ENCODE measurements around the gene CXCR5.

Gene CXCR5

DNA sequence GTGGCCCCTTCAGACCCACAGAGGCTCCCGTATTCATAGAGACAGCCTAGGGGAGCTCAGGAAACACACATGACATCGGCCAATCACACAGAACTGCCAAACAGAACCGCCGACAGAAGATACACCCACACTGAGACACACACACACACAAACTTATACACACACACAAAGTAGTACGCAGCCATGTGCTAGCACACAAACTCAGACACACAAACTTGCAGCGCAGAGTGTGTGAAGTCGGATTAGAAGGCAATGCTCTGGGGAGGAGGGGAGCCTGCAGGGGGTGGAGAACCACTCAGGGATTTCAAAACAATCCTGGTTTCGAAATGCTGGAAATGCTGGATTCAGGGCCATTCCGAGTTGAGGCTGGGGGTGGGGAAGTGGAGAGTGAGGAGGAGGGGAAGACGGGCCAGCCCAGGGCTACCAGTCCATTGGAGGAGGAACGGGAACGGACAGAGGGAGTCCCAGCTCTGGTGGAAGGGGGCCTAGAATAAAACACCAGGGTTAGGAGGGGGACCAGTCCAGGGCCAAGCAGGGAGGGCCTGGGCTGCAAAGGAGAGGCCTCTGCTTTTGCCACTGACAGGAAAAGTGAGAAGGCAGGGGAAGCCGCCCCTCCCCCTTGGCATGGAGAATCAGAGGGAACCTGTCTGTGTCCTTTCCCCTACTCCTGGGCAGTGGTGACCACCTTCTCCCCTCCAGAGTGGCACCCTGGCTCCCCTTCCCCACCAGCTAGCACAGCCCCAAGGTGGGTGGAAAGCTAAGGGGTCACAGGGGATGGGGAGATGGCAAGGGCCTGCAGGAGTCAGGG is 37.6 kb downstream of the CXCR5 start:
- intact Hi-C loops (cut with DNase I; ENCODE audit: low total_unique reads) = no loop called here
- Histone ChIP-seq H3K4me1 (peaks cover 28 to 77% (median 64%) of the 10 kb centered on the region in 4 donors), H3K36me3 (no peaks in the 10 kb centered on the region)

DNA sequence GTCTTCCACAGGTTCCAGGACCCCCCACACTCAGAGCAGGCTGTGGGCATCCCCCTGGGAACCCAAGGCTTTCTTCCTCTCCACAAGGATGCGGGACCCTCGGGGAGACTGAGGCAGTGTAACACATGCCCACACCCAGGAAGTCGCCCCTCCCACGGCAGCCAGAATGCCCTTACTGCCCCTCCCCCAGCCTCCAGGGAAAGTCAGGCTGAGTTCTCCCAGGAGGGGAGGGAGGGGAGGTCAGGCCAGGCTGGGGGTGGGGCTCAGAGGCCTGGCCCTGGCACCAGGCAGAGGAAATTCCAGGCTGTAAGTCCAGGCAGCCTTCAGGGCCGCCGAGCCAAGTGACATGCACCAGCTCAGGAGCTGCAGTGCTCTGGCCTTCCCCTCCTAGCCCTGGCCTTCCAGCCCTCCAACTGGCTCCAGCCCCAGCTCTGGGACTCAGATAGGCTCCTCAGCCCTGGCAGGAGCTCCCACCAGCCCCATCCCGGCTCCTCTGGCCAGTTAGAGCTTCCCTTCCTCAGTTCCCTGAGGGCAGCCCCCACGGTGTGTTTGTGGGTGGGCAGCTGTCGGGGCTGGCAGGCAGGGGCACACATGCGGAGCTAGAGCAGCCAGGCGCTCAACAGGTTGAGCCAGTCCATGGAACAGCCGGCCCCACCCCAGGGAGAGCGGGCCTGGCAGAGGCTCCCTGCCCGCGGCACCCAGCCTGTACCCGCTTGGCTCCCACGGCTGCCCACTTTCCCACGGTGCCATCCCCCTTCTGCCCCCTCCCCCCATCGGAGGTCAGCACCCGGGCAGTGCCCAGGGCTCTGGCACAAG is 38.4 kb downstream of the CXCR5 start:
- Histone ChIP-seq H3K36me3 (no peaks in the 10 kb centered on the region), H3K27ac (peak overlapping the region; percentile 85 to 99), H3K27me3 (no peaks in the 10 kb centered on the region), H3K4me3 (peak overlapping the region; percentile 72 to 91), H3K4me1 (peaks cover 21 to 73% (median 63%) of the 10 kb centered on the region in 4 donors), H3K9me3 (no peaks in the 10 kb centered on the region)
- DNase-seq = peak; percentile 87 to 97
- intact Hi-C loops (cut with DNase I; ENCODE audit: low total_unique reads) = no loop called here
- TF ChIP-seq, protein P1, sequence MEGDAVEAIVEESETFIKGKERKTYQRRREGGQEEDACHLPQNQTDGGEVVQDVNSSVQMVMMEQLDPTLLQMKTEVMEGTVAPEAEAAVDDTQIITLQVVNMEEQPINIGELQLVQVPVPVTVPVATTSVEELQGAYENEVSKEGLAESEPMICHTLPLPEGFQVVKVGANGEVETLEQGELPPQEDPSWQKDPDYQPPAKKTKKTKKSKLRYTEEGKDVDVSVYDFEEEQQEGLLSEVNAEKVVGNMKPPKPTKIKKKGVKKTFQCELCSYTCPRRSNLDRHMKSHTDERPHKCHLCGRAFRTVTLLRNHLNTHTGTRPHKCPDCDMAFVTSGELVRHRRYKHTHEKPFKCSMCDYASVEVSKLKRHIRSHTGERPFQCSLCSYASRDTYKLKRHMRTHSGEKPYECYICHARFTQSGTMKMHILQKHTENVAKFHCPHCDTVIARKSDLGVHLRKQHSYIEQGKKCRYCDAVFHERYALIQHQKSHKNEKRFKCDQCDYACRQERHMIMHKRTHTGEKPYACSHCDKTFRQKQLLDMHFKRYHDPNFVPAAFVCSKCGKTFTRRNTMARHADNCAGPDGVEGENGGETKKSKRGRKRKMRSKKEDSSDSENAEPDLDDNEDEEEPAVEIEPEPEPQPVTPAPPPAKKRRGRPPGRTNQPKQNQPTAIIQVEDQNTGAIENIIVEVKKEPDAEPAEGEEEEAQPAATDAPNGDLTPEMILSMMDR (IDR thresholded peaks at IDR 0.05) = no peak

More for the DNA sequence above, 37.6 kb downstream of the CXCR5 start:
- Histone ChIP-seq H3K9me3 (no peaks in the 10 kb centered on the region), H3K27ac (peak overlapping the region; percentile 85 to 99), H3K27me3 (no peaks in the 10 kb centered on the region), H3K4me3 (peak overlapping the region; percentile 72 to 91)
- DNase-seq = peak; percentile 91 to 95
- TF ChIP-seq, protein P1 (IDR thresholded peaks at IDR 0.05) = no peak

DNA sequence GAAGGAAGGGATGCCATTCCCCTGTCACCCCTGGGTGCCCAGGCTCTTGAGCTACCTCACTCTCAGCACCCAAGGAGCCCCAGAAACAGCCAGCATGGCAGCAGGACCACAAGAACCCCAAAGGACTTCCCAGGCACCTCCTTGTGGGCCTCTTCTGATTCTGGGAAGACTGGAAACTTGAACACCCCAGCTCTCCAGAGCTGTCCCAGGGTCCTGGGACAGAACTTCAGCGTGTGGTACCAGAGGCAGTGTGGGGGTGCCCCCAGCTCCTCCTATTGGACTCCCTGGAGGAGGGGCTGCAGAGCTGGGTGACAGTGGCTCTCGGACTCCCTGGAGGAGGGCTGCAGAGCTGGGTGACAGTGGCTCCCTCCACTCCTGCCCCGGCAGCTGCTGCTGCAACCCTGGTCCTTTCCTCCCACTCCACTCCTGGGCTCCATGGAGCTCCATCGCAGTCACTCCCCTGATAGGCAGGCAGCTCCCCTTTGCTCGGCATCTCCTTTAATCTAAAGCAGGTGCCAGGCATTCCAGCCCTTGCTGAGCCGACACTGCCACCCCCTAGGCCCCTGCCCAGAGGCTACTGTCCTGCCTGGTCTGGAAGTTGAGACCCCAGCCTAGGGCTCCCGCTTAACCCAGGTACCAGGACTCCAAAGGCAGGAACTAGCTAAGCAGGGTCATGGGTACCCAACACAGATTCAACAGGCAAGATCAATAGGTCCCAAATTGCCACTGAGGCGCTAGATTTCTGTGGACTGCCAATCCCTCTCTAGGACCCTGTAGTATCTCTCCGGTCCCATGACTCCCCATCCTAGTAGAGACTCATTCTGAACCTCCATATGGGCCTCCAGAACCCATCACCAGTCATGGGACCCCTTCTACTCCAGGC is 39.3 kb downstream of the CXCR5 start:
- Histone ChIP-seq H3K9me3 (no peaks in the 10 kb centered on the region), H3K36me3 (no peaks in the 10 kb centered on the region), H3K4me3 (peak overlapping the region; percentile 72 to 91), H3K27ac (peak overlapping the region; percentile 85 to 99), H3K4me1 (peaks cover 21 to 72% (median 62%) of the 10 kb centered on the region in 4 donors), H3K27me3 (no peaks in the 10 kb centered on the region)
- TF ChIP-seq, protein P1 (IDR thresholded peaks at IDR 0.05) = no peak
- DNase-seq = peak; percentile 20 to 68
- intact Hi-C loops (cut with DNase I; ENCODE audit: low total_unique reads) = no loop called here

DNA sequence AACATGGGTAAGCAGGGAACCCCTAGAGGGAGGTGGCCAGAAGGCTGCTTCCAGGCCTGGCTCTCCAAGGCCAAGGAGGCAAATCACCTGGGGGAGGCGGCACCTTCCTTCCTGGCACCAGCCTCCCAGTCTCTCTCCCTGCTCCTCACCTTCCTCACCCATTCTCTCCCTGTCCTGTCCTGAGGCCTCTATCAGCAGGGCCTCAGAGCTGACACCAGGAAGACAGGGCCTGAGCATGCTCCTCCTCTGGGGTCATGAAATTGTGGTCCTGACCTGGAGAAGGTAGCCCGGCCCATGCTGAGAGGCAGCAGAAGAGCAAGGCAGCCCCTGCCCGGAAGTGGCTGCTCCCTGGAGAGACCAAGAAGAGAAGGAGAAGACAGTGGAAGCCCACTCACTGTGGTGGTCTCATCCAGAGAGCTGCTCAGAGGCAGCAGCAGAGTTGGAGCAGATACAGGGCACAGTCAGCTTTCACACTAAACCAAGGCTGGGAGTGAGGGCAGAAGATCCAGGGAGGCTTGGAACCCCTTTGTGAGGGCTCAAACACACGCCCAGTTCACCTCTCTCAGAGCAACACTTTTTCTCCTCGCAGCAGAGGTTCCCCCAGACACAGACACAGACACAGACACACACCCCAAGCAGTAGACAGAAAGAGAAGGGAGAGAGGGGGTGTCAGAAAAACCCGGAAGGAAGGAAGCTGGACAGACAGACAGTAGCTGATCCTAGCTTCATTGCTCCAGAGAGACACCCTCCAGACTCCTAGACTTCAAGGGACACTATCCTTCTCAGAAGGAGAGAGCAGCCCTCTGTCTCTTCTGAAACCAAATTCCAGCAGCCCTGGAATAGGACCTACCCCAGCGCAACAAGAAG is 40.3 kb downstream of the CXCR5 start:
- H3K27me3 ChIP-seq = no peaks in the 10 kb centered on the region
- H3K9me3 ChIP-seq = no peaks in the 10 kb centered on the region
- peak overlapping the region; percentile 85 to 99 for H3K27ac ChIP-seq
- H3K4me1 ChIP-seq = peaks cover 21 to 66% (median 57%) of the 10 kb centered on the region in 4 donors
- DNase-seq = peak; percentile 20 to 67
- TF ChIP-seq, protein P1 (IDR thresholded peaks at IDR 0.05) = no peak
- peak overlapping the region; percentile 72 to 91 for H3K4me3 ChIP-seq
- intact Hi-C loops (cut with DNase I; ENCODE audit: low total_unique reads) = no loop called here
- no peaks in the 10 kb centered on the region for H3K36me3 ChIP-seq

All from tibial artery (tissue), 4 donors.